Effector CD4-positive, alpha-beta T cell (primary cell): Measurements from ENCODE around the gene CAMSAP1.

Source experiments
- DNase-seq: peaks from one replicate; pipeline ENCODE4 v3.0.0-alpha.2; 2020

Gene CAMSAP1

GRCh38 chr9:135833864-135834263 is 73.5 kb downstream of the CAMSAP1 start:
- no peak for DNase-seq

GRCh38 chr9:135830496-135830895 is 76.8 kb downstream of the CAMSAP1 start:
- DNase-seq = no peak

- DNase-seq = no peak
Observed at GRCh38 chr9:135828656-135829055, 78.7 kb downstream of the CAMSAP1 start.

DNA sequence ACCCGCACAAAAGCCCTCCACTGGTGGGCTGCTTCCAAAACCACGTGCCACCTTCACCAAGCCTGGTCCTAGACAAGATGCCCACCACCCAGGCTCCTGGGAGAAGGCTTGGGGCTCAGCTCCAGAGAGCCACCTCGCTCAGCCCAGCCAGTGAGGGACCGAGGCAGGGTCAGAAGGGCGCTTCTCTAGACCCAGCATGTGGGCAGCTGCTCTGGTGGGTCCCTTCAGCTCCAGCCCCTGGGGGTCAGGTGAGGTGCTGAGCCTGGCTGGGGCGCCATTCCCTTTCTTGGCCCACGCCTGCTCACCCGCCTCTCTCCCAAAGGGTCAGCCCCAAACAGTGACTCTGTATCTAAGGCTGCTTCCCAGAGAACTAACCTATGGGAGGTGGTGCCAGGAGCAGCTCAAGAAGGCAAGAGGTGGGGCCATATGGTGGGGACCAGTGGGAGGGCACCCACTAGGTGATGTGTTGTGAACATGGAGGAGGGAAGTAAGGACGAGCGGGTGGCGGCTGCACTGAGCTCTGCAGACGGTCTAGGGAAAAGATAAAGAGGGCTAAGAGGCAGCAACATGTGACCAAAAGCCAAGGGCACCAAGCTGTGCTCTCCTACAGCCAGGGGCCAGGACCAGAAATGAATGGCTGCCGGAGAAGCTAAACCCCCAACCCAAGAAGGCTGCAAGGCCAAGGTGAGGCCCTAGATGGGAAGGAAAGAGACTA is 79.3 kb downstream of the CAMSAP1 start:
- DNase-seq = no peak

DNA sequence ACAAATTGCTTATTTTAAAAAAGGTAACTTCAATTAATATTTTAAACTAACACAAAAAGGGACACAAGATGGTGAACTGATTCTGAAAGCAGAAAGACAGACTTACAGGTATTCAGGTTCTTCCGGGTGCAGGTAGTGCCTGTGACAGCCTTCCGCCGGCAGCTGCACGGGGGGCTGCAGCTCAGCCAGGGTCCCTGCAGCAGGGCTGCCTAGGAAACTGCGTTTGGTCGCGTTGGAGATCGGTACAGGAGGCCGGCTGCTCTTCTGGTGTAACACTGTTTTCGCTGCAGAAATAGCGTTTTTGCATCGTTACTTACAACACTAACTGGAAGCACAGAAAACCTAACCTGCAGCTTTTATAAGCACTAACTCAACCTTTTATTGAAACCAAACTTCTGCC is 80.0 kb downstream of the CAMSAP1 start:
- no peak for DNase-seq

- no peak for DNase-seq
Observed at GRCh38 chr9:135826188-135826545, 81.2 kb downstream of the CAMSAP1 start.

GRCh38 chr9:135825435-135826187 is 81.7 kb downstream of the CAMSAP1 start:
- no peak for DNase-seq

DNA sequence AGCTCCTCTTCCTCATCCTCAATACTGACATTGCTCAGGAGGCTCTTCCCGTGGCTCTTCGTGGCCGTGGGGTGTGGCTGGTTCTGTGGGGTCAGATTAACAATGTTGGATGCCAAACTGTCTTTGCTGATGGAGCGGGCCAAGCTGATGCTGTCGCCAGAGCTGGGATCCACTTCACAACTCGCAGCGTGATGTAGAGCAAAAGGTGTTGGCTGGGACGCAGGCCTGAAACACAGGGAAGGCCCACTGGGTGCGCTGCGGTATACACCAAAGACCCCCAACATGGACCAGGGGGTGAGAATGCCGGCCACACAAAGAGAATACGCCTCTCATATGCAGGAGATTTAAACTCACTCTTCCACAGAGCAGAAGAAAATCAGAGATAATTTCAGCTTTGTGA is 84.3 kb downstream of the CAMSAP1 start:
- no peak for DNase-seq

DNA sequence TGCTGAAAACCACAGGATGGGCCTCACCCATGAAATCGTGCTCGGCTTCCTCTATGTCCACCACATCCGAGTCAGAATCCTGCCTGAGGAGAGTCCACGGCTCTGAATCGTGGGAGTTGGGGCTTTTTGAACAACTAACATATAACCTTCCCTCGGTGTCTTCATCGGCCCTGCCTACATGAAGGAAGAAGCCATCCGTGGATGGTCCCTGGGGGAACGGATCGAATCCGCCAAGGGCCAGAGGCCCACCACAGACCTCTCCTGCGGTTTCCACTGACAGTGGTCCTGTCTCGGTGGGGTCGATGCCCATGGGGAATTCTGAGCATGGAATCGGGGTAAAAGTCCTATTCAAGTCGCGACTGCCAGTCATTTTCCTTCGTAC is 85.0 kb downstream of the CAMSAP1 start:
- no peak for DNase-seq

GRCh38 chr9:135821733-135822373 is 85.5 kb downstream of the CAMSAP1 start:
- no peak for DNase-seq

GRCh38 chr9:135821116-135821515 is 86.2 kb downstream of the CAMSAP1 start:
- DNase-seq = no peak

DNA sequence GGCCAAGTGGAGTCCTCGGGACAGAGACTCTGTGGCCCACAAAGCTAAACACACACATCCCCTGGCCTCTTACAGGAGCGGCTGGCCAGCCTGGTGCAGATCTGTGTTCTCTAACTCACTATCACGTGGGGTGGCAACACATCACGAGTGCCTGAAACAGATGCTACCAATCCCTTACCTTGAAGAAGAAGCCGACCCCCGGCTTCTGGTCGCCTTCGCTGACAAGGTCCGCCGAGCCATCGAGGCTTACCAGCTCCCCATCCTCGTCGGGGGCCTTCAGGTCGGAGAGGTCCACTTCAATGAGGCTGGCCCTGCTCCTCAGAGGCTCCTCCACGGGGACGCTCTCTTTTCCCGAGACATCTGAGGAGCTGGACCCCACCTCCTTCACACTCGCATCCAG is 86.7 kb downstream of the CAMSAP1 start:
- no peak for DNase-seq

DNA sequence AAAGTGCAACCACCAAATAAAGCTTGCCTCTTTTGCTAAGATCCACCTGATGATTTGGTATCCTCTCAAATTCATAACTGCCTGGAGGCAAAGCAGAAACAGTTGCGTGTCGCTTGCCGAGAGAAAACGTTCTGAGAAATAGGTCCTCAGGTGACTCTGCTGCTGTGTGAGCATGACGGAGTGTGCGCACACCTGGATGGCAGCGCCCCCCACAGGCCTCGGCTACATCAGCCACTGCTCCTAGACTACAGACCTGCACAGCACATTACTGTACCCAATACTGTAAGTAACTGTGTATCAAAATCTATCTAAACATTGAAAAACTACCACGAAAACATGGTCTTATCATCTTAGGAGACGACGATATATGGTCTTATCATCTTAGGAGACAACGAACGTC is 87.4 kb downstream of the CAMSAP1 start:
- no peak for DNase-seq

- no peak for DNase-seq
Observed at GRCh38 chr9:135818718-135819475, 88.4 kb downstream of the CAMSAP1 start.

GRCh38 chr9:135817951-135818717 is 89.2 kb downstream of the CAMSAP1 start:
- DNase-seq = no peak

GRCh38 chr9:135816651-135816970 is 90.7 kb downstream of the CAMSAP1 start:
- DNase-seq = no peak

DNA sequence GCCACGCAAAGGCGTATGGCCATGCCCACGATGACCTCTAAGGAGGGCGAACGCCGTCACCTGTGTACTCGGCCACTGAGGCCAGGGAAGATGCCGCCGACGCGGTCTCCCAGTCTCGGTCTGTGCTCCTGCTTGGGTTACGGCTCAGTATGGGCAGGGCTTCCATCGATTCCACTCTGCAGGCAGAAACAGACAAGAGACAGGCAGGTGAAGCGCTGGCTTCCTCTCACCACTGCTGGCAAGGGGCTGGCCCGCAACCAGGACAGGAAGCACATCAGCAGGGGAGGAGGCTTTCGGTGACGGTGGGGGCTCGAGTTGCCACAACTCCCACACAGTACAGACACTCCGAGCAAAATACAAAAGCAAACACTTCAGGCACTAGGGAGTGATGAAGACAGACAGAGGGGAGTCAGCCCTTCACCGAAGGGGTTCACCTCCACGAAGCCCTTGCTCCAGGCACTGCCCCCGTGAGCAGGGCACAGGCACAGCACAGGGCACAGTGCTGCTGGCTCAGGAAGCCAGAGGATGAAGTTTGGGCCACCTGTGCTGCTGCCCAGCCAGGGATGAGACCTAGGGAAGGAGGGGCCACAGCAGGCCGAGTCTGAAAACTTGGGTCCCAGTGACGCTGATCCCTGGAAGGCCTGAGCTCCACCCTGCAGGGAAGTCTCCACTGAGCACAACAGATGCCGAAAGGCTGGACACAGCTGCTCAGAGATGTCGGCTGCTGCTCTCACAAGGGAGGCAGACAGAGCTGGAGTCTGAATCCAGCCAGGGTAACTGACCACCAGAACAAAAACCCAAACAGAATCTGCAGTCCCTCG is 91.3 kb downstream of the CAMSAP1 start:
- DNase-seq = no peak

DNA sequence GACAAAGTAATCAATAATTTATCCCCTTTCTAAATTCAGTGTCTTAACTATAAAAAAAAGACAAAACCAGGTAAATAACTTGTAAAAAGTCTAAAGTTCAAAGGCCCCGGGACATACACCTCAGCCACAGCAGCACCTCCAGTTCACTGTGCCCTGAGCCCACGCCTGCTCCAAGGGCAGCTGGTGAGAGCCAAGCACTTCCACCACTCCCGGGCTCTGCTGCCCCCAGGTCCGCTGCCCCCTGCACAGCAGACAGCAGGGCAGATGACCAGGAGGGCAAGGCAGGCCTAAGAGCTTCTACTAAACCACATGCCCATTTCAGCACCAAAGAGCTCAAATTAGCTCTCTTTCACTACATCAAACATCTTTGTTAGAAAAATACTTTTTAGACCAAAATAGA is 91.9 kb downstream of the CAMSAP1 start:
- no peak for DNase-seq

- no peak for DNase-seq
Observed at GRCh38 chr9:135814421-135815095, 92.8 kb downstream of the CAMSAP1 start.

GRCh38 chr9:135813671-135814290 is 93.6 kb downstream of the CAMSAP1 start:
- DNase-seq = no peak

- no peak for DNase-seq
Observed at GRCh38 chr9:135812961-135813360, 94.4 kb downstream of the CAMSAP1 start.
